NCI-H128 (cell line): Measurements from ENCODE around the gene CUL7.
"Not testable (repeated sequence)": the region's sequence is repeated elsewhere in the genome, so short reads cannot be mapped to it uniquely, and the experiment has no call there.

Experiments used
- DNase-seq: peaks from one replicate; lab custom pipeline; 2025; ENCODE audit not compliant: unreplicated experiment; lab: John Stamatoyannopoulos, UW

The CUL7 gene

DNA sequence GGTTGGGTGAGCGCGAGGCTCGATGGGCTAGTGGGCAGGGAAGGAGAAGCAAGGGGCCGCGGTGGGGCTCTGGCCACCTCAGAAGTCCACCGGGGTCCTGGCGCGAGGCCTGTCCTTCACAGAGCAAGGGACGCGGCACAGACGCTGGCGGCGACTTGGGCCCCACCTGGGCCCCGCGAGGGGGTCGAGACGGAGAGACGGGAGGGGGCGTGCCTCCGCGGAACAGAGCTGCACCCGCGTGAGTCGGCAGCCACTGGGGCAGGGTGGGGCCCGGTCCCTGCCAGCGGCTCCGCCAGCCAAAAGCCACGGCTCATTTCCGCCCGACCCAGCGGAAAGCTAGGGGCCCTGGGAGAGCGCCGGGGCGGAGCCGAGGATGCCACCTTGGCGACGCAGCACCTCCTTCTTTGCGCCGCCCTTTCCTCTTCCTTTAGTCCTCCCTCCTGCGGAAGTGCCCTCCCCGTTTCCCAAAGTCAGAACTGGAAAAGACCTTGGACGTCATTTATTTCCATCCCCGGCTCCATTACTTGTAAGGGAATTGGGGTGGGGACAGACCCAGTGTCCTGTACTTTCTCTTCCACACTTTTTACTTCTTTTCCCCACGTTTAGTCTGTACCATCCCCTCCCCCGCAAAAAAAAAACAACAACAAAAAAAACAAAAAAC is at the start of gene CUL7:
Gene CUL7 (minus strand): TSS at position 307 of the 661 bp plus-strand sequence. CDS start 1,063 bp downstream, outside the sequence.
- DNase-seq = peak; percentile 92

DNA sequence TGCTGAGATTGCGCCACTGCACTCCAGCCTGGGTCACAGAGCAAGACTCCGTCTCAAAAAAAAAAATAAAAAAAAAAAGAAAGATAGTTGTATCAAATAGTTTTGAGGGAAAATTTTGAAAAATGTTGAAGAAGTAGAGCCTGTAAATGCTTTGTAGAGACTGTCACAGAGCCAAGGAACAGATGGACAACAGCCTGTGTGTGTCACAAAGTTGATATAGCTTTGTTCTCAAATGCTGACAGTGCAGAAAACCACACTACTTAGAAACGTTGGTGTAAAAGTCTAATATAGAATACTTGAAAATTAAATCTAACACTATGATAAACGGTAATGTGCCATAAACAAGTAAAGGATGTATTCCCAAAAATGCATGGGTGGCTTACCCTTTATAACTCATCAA is 47.8 kb upstream of the CUL7 start:
- no peak for DNase-seq

DNA sequence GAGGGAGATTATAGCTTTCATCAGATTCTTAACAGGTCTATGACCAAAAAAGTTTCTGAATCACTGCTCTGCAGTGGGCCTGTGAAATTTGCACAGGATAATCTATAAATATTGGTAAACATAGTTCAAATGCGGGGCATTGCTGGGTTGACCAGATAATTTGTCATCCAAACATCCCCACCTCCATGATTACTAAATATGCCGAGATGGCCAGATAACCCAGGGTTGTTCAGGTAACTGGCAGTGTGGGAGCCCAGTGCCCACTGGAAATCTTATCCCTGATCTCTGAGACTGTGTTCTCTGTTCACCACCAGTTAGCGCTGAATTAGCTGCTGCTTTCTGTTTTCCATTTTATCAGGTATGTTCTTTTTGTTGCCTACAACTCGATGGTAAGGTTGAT is 43.9 kb upstream of the CUL7 start:
- no peak for DNase-seq

DNA sequence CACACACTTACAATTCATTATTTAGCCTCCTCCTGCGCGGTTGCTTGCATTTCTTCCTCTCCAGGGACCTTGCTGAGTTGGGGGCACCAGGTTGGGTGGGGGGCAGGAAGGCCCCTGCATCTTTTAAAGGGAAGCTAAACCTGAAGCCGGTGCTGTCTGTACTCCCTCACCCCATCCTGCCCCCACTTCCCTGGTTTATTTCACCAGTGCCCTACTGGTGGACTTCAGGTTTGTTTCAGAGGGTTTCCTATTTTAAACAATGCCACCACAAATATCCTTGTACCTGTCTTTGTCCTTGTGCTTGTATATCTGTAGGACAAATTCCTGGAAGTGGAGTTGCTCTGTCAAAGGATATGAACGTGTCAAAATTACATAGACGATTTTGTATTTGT is 43.4 kb upstream of the CUL7 start:
- DNase-seq = no peak

DNA sequence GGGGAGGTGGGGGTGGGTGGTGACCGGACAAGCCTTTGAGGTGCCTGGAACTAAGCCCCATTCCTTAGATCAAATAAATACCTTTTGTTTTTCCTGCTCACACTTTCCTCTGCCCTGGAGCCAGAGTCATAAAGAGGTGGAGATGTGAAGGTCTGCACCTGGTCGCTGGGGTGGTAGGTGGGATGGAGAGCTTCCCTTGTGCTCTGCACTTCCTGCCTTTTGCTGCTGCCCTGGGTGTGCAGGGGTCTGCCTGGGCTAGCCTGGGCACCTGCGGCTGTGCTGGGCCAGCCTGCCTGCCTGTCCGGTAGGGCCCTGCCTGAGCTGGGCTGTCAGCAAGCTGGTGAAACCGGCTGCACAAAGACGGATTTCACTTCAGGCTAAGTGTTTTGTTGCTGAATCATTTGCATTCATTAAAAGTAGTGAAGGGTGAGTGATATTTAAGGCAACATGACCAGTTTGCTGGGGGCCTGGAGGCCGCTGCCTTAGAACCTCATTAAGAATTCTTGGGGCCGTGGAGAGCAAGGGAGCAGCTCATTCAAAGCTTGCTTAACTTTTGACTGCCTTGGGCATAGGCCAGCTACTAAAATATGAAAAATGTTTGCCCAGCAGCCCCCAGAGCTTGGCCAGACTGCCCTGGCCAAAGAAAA is 42.9 kb upstream of the CUL7 start:
- no peak for DNase-seq

DNA sequence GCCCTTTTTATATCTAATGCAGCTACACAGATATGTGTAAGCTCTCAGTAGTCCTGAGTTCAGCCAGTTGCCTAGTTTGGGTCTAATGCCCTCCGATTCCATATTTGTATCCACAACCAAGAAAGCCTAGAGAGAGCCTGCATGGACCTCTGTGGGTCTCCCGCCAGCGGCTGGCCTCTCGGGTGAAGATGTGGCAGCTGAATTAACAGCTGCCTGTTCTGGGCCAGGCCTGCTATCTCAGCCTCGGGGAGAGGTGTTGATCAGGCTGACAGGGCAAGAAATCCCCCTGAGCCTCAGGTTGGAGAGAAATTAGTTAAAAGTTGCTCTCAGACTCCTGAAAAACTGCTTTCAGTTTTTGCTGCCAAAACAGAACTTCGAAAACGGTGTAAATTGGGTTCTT is 42.3 kb upstream of the CUL7 start:
- DNase-seq = no peak

DNA sequence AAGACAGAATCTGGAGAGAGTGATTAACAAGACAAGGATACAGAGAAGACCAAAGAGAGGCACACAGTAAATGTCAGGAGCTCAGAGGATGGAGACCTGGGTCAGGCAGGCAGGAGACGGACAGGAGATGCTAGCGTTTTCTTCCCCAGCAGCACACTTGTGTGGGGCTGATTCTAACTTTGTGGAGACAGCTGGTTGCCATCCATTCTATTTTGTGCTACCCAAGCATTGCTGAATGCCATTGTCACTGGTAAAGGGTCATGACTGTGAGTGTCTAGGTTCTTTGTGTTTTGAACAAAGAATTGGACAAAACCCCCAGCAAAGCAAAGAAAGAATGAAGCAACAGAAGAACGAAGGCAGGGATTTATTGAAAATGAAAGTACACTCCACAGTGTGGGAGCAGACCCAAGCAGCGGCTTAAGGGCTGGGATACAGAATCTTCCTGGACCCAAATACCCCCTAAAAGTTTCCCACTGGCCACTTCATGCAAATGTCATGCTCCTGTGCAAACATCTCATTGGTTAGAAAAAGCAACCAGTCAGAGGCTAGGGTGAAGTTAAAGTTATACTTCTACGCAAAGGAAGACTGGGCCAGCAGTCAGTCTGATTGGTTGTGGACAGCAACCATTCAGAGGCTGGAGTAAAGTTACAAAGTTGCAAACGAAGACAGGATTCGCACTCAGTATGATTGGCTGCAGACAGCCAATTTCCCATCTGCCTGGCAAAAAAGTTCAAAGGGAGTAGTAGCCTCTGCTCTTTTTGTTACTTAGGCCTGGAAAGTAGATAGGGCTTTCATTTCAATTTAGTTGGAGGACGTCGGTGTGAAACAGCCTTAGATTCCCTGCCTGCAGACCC is 40.0 kb upstream of the CUL7 start:
- no peak for DNase-seq

DNA sequence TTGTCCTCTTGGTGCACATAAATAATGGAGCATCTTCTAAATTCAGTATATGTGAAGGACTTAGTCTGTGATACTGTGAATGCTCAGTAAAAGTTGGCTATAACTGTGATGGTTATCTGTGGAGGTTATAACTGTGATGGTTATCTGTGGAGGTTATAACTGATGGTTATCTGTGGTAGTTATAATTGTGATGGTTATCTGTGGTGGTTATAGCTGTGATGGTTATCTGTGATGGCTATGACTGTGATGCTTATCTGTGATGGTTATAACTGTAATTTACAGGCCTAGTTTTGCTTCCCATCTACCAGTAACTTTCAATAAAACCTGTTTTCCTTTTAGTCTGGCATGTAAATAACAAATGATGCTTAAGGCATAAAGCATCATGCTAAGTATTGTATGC is 39.0 kb upstream of the CUL7 start:
- DNase-seq = no peak

DNA sequence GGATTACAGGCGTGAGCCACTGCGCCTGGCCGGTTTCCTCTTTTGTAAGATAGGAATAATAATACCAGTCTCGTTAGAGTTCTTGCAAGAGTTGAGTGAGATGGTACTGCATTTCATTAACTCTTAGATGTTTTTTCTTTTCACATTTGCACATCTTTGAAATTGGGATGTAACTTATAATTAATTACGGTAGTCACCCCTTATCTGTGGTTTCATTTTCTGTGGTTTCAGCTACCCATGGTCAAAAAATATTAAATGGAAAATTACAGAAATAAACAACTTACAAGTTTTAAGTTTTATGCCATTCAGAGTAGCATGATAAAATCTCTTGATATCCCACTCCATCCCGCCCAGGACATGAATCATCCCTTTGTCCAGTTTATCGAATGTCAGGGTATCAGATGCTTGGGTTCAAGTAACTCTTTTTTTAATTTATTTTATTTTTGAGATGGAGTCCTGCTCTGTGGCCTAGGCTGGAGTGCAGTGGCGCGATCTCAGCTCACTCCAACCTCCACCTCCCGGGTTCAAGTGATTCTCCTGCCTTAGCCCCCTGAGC is 37.9 kb upstream of the CUL7 start:
- DNase-seq = no peak

DNA sequence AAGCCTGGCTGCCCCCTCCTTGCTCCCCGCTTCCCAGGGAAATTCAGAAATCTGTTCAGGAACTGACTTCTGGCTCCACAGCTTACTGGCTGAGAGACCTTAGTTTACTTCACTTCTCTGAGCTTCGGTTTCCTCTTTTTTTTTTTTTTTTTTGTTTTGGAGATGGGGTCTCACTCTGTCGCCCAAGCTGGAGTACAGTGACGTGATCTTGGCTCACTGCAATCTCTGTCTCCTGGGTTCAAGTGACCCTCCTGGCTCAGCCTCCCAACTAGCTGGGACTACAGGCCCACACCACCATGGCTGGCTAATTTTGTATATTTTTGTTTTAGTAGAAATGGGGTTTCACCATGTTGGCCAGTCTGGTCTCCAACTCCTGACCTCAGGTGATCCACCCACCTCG is 37.4 kb upstream of the CUL7 start:
- DNase-seq = no peak

DNA sequence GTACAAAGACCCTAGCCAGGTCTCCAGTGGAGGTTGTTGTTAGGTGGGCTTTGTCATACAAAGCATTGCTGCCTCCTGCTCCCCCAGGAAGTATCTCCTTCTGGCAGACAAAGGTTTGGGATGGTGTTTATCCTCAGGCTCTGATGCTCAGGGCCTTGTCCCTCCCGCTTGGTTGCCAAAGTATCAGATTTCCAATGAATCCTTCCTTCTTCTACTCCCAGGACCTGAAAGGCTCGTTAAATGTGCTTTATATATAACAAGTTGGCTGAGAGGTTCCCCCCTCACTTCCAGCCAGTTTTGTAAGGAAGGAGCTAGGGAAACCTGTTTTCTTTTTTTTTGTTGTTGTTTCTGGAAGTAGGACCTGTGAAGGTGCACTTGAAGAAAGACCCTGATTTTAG is 36.9 kb upstream of the CUL7 start:
- DNase-seq = peak; percentile 7

DNA sequence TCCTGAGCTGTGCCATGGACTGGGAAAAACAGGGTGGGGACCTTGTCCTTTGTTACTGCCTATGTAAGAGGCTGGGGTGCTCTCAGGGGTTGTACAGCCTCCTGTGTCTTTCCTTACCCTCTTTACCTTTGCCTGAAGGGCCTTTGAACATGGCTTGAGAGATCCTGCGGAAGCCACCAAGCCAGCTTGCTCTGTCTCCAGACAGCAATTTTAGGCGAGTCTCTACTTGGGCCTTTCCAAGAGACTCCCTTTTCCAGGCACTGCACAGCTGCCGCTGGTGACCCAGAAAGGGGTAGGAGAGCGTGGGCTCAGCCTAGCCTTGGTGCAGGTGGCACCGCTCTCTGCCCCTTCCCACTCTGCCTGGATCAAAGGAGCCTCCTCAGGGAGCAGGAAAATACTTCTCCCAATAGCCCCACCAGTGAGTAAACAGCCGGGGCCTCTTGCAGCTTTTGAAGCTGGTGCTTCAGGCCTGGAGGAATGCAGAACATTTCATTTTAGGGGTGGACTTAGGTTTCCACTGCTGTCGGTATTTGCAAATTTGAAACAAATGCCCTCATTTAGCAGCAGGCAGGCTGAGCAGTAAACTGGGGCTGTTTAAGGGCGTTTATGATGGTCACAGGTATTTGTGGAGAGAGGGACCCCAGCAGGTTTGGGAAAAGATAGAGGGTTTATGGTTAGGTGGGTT is 36.4 kb upstream of the CUL7 start:
- DNase-seq = no peak

DNA sequence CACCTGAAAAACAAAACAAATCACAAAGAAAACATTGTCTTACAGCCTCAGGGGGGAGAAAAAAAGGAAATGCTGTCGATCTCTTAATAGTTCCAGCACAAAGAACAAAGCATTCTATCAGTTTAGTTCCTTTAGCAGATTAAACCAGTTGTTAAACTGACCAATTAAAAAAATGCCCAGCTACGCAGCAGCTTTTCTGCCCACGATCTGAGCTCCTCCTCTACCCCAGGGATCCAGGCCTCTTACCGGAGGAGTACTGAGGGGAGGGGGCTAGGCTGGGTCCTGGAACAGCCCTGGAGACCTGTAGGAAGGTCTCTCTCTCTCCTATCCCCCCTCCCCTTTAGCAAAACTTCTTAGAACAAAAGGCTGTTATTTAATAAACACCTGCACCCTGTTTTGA is 35.8 kb upstream of the CUL7 start:
- no peak for DNase-seq

DNA sequence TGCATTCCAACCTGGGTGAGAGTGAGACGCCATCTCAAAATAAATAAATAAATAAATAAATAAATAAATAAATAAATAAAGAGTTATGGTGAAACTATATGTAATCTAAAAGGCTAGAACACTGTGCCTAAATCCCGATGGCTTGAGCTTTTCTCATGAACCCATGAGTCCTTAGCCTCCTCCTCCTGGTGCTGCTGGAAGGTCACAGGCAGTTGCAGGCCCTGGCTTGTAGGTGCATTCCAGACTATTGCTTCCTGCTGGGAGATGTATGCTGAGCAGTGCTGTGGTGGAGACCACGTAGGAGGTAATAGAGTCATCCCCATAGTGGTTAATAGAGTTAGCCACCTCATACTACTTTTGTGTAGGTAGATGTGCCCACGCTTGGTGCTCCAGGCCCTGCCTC is 35.0 kb upstream of the CUL7 start:
- DNase-seq = no peak

DNA sequence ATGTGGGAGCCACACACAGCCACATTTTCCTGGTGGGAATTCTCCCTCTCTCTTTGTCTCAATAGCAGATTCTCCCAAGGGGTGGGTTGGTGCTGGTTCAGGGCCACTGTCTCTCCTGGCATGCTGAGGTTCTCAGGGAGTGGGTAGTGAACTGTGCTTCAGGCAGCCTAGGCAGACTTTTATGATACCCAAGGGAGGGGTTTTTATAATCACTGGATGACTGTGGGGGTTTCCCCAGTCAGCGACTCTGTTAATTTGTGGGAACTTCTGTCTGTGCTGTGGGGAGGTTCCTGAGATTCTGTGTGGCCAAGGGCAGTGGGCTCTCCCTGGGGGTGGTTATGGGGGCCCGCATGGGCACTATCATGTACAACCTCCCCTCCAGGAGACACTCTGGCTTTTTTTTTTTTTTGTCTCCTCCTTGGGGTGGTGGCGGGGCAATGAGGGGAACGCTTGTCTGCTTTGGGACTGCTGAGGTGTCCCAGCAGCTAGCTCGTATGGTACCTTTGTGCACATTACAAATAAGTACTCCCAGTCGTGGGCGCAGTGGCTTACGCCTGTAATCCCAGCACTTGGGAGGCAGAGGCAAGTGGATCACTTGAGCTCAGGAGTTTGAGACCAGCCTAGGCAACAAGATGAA is 32.5 kb upstream of the CUL7 start:
- DNase-seq = no peak

DNA sequence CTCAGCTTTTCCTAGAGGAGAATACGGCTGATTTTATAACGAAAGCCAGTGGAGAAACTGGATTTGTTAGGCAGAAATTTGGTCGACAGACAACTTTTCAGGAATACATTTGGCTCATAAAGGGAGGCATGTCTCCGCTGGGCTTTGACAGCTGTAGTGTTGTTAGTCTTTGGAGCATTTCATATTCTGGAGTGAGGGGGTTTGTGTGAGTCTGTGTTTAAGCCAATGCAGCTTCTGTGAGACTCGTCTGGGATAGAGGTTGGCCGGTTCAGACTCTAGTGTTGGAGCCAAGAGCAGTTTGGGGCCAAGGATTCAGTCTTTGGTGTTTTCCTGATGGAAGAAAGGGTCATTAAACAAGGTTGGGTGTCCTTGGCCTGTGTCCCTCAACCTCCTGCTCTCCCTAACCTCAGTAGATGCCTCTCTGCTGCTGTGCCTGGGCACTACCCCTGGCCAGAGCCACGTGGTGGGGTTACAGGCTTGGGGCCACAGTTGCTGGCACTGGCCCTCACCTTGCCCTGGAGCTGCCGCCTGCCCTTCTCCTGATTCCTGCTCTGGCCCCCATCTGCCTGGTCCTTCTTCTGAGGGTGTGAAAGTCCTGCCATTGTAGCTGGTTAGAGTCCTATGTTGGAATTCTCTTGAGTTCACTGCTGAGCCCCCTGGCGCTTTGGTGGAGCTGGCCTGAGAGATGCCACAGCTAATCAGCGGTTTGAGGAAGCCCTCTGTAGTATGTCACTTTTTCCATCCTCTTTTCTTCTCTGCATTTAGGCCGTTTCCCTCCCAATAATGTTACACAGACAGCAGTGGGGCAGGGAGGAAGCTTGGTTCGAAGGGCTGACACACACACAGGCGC is 29.4 kb upstream of the CUL7 start:
- DNase-seq = no peak

DNA sequence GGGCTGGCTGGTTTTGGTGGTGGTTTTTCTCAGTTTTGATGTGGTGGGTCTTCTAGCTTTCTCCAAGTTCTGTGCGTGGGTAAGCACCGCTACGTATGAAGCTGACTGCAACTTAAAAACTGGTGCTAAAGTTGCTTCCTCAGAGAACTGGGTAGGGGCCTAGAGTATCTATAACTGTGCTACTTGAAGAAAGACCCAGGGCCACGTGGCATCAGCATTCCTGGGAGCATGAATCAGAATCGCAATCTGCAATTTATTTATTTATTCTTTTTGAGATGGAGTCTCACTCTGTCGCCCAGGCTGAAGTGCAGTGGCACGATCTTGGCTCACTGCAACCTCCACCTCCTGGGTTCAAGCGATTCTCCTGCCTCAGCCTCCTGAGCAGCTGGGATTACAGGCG is 28.3 kb upstream of the CUL7 start:
- DNase-seq = not testable (repeated sequence)

DNA sequence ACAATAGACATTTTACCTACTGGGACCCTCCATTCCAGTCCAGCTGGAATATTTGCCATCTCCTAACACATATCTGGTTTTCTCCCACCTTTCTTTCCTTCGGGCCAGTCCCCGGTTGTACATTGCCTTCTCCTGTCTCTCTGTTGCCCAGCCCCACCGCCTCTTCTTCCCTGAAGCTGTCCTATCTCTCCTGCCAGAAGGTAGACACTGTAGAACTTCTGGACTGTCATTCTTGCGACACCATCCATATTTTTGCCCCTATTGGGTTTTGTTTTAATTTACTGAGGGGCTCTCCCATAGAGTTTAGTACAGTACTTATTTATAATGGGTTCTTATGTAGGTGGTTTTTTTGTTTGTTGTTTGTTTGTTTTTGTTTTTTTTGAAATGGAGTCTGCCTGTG is 27.4 kb upstream of the CUL7 start:
- DNase-seq = no peak

DNA sequence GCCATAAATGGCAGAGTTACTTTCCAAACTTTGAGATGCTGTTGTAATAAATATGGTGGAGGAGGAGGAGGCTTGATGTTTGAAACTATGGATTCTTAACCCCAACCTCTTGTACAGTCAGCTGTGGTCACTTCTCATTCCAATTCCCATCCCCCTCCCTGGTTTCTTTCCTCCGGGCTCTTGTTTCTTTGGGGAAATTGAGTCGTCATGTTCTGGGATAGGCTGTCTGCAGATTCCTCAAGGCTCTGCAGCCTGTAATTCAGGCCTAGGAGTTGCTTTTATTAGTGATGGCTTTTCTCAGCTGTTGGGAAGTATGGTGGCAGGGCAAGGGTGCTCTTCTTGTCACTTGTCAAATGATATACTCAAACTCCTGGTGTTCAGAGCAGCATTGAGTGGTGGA is 25.0 kb upstream of the CUL7 start:
- DNase-seq = no peak

DNA sequence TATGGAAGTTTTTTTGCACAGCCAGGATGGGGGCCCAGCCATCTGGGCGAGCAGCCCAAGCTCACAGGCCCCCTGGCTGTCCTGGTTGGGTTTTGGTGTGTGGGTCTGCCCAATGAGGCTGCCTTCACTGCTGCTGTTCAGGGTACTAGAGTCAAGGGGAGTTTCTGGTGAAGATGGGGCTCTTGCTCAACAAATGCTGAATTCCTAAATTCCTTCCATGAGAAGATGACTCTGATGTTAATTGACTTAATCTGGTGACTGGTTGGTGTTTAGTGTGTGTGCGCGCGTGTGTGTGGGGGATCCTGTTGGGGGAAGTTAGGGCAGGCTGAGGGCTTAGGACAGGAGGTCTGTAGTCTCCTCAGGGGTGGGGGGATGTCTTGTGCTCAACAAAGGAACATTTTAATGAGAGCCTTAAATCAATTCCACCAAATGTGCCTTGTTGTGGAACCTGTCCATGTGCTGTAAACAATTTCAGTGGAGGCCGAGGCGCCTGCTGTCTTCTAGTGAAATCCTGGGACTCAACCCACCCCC is 24.4 kb upstream of the CUL7 start:
- no peak for DNase-seq
